22Rv1 (cell line): Measurements from ENCODE around the gene MFSD2A.

ENCODE experiments used
- H3K27ac ChIP-seq: fragments of 450-650 bp; 2 replicates; pipeline ENCODE4 v1.5.1; 2017
- CTCF ChIP-seq: fragments of 450-650 bp; IDR thresholded peaks from 2 replicates; pipeline ENCODE4 v1.5.1; 2017; ENCODE audit warnings: mild to moderate bottlenecking
- ZFX ChIP-seq: fragments of 450-650 bp; IDR thresholded peaks from 2 replicates; pipeline ENCODE4 v1.6.1; 2017; ENCODE audit warnings: antibody characterized with exemption, borderline replicate concordance

The MFSD2A gene

GRCh38 chr1:39928809-39929587 lies 25.9 kb upstream of the MFSD2A start:
- TF ChIP-seq ZFX = no peak
- TF ChIP-seq CTCF = no peak
- H3K27ac ChIP-seq = no peak overlapping the region

- TF ChIP-seq CTCF = no peak
- no peak overlapping the region for H3K27ac ChIP-seq
Observed at GRCh38 chr1:39933956-39934941, 20.7 kb upstream of the MFSD2A start.

GRCh38 chr1:39936724-39937491 lies 18.0 kb upstream of the MFSD2A start:
- TF ChIP-seq CTCF = no peak
- TF ChIP-seq ZFX = no peak
- H3K27ac ChIP-seq = no peak overlapping the region

- no peak overlapping the region for H3K27ac ChIP-seq
- TF ChIP-seq CTCF (no peak), ZFX (no peak)
Observed at GRCh38 chr1:39938856-39939255, 16.1 kb upstream of the MFSD2A start.

GRCh38 chr1:39940253-39940652 lies 14.7 kb upstream of the MFSD2A start:
- TF ChIP-seq ZFX (no peak), CTCF (no peak)
- H3K27ac ChIP-seq = no peak overlapping the region

- no peak overlapping the region for H3K27ac ChIP-seq
- no peak for TF ChIP-seq ZFX
Observed at GRCh38 chr1:39940980-39941871, 13.7 kb upstream of the MFSD2A start.
